Breast epithelium (tissue), 4 donors: ENCODE results near the gene DAB1. TPM values are rescaled to one million over a fixed set of nuclear protein-coding genes. Genes with fewer than 3 reads are reported as not detected.

Experiments used
- DNase-seq, 2 donors: peaks; one replicate each; pipeline ENCODE4 v3.0.0-alpha.2; 2019; ENCODE audit warnings: low spot score in 2 of 2
- H3K27ac ChIP-seq, 2 donors: fragments of 200-600 bp; sonication (generic) in 1 of 2; one replicate each; pipeline ENCODE4 v1.5.1; 2016 to 2019; ENCODE audit warnings: mild to moderate bottlenecking in 1 of 2
- H3K27me3 ChIP-seq, 2 donors: fragments of 200-600 bp; sonication (generic) in 1 of 2; one replicate each; pipeline versions ENCODE4 v1.5.1 to v1.6.0; 2017 to 2019; ENCODE audit warnings: control low read depth in 1 of 2, mild to moderate bottlenecking in 1 of 2
- H3K36me3 ChIP-seq: fragments of 200-600 bp; one replicate; pipeline ENCODE4 v1.5.1; 2019
- H3K4me1 ChIP-seq, 2 donors: fragments of 200-600 bp; sonication (generic); one replicate each; pipeline ENCODE4 v1.5.1; 2016 to 2019; ENCODE audit warnings: control low read depth in 1 of 2
- H3K4me3 ChIP-seq, 3 donors: fragments of 200-600 bp; sonication (generic); 1 replicate in 2 of 3; 2 replicates in 1 of 3; pipeline ENCODE4 v1.5.1; 2016 to 2019; ENCODE audit warnings: mild to moderate bottlenecking in 3 of 3, moderate library complexity in 2 of 3
- H3K9me3 ChIP-seq, 2 donors: fragments of 200-600 bp; sonication (generic) in 1 of 2; one replicate each; pipeline ENCODE4 v1.5.1; 2016 to 2019; ENCODE audit warnings: control low read depth in 1 of 2
- POLR2A ChIP-seq: fragments of 450-650 bp; IDR thresholded peaks from one replicate; pipeline ENCODE4 v1.6.1; 2016; ENCODE audit warnings: antibody characterized with exemption, mild to moderate bottlenecking, moderate library complexity
- POLR2AphosphoS5 ChIP-seq, 3 donors: sonication (generic); formaldehyde crosslinking; IDR thresholded peaks; one replicate each; pipeline ENCODE4 v1.6.1; 2017; ENCODE audit warnings: antibody characterized with exemption in 3 of 3
- intact Hi-C: fragments of 100-400 bp; cut with DNase I; formaldehyde crosslinking; loops from one replicate; pipeline ENCODE4 v1.15.1; 2023; ENCODE audit warnings: low total_unique reads
- total RNA-seq, 3 donors: library from RNA; depleted of rRNA; stranded (reverse); fragments of >200 nt; gene quantifications; one replicate each; pipeline ENCODE4 v1.1.0, GENCODE V29; 2016
- TF ChIP-seq, protein P1 (sequence below), 3 donors: fragments of 450-650 bp; IDR thresholded peaks; one replicate each; pipeline ENCODE4 v1.5.1; 2016 to 2017; ENCODE audit warnings: antibody characterized with exemption in 3 of 3, mild to moderate bottlenecking in 3 of 3, moderate library complexity in 3 of 3

The DAB1 gene
- total RNA-seq, 3 donors from 2014 or later: 0.48 to 0.66 (median 0.59) TPM

GRCh38 chr1:57272601-57273000 lies 151.3 kb downstream of the DAB1 start:
- no peak for DNase-seq
- no peaks in the 10 kb centered on the region for H3K4me1 ChIP-seq
- no peaks in the 10 kb centered on the region for H3K27me3 ChIP-seq
- H3K9me3 ChIP-seq: no peaks in the 10 kb centered on the region
- no peaks in the 10 kb centered on the region for H3K36me3 ChIP-seq
- no peak overlapping the region for H3K27ac ChIP-seq
- H3K4me3 ChIP-seq: no peak overlapping the region
- TF ChIP-seq POLR2AphosphoS5 (IDR thresholded peaks at IDR 0.05) (no peak), POLR2A (no peak)
- TF ChIP-seq, protein P1, sequence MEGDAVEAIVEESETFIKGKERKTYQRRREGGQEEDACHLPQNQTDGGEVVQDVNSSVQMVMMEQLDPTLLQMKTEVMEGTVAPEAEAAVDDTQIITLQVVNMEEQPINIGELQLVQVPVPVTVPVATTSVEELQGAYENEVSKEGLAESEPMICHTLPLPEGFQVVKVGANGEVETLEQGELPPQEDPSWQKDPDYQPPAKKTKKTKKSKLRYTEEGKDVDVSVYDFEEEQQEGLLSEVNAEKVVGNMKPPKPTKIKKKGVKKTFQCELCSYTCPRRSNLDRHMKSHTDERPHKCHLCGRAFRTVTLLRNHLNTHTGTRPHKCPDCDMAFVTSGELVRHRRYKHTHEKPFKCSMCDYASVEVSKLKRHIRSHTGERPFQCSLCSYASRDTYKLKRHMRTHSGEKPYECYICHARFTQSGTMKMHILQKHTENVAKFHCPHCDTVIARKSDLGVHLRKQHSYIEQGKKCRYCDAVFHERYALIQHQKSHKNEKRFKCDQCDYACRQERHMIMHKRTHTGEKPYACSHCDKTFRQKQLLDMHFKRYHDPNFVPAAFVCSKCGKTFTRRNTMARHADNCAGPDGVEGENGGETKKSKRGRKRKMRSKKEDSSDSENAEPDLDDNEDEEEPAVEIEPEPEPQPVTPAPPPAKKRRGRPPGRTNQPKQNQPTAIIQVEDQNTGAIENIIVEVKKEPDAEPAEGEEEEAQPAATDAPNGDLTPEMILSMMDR (IDR thresholded peaks at IDR 0.05): no peak
- intact Hi-C loops: no loop called here

GRCh38 chr1:57272150-57272549 lies 151.7 kb downstream of the DAB1 start:
- intact Hi-C loops: no loop called here
- no peak overlapping the region for H3K27ac ChIP-seq
- DNase-seq: no peak

GRCh38 chr1:57270927-57271698 lies 152.7 kb downstream of the DAB1 start:
- no peaks in the 10 kb centered on the region for H3K36me3 ChIP-seq
- H3K4me1 ChIP-seq: no peaks in the 10 kb centered on the region
- intact Hi-C loops: no loop called here
- H3K4me3 ChIP-seq: no peak overlapping the region
- H3K9me3 ChIP-seq: no peaks in the 10 kb centered on the region
- DNase-seq: no peak
- no peaks in the 10 kb centered on the region for H3K27me3 ChIP-seq
- no peak overlapping the region for H3K27ac ChIP-seq
- TF ChIP-seq POLR2AphosphoS5 (IDR thresholded peaks at IDR 0.05): no peak
- TF ChIP-seq, protein P1 (IDR thresholded peaks at IDR 0.05): no peak
- no peak for TF ChIP-seq POLR2A

More at GRCh38 chr1:57272150-57272549, 151.7 kb downstream of the DAB1 start:
- Histone ChIP-seq H3K36me3 (no peaks in the 10 kb centered on the region), H3K4me1 (no peaks in the 10 kb centered on the region), H3K9me3 (no peaks in the 10 kb centered on the region), H3K4me3 (no peak overlapping the region), H3K27me3 (no peaks in the 10 kb centered on the region)
- TF ChIP-seq, protein P1 (IDR thresholded peaks at IDR 0.05): no peak
- no peak for TF ChIP-seq POLR2A
- TF ChIP-seq POLR2AphosphoS5 (IDR thresholded peaks at IDR 0.05): no peak

- TF ChIP-seq, protein P1 (IDR thresholded peaks at IDR 0.05): no peak
- no peak for TF ChIP-seq POLR2AphosphoS5 (IDR thresholded peaks at IDR 0.05)
- no peak for TF ChIP-seq POLR2A
- H3K27me3 ChIP-seq: no peaks in the 10 kb centered on the region
- no peaks in the 10 kb centered on the region for H3K36me3 ChIP-seq
- DNase-seq: no peak
- H3K4me3 ChIP-seq: no peak overlapping the region
- H3K4me1 ChIP-seq: no peaks in the 10 kb centered on the region
- no peaks in the 10 kb centered on the region for H3K9me3 ChIP-seq
- intact Hi-C loops: no loop called here
- no peak overlapping the region for H3K27ac ChIP-seq
These were observed 154.1 kb downstream of the DAB1 start for GRCh38 chr1:57269630-57270225.

DNA sequence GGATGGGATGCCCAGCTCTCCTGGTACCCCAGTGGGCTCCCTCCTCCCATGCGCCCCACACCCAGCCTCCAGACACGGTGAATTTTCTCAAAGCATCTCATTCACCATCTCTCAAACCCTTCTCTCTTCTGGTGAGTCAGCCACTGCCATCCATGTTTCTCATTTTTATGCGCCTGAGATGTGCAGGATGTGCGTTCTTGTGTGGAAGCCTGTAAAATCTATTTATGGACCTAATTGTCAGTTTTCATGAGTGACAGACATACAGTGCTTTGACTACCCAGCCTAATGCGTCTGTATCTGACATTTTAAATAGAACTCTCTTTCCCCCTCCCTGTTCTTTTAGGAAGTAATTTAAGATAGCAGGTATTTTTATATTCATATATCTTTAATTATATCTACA lies 158.8 kb downstream of the DAB1 start:
- Histone ChIP-seq H3K9me3 (no peaks in the 10 kb centered on the region), H3K4me1 (no peaks in the 10 kb centered on the region), H3K27ac (no peak overlapping the region), H3K36me3 (no peaks in the 10 kb centered on the region), H3K4me3 (no peak overlapping the region), H3K27me3 (no peaks in the 10 kb centered on the region)
- DNase-seq: no peak
- TF ChIP-seq POLR2A (no peak), POLR2AphosphoS5 (IDR thresholded peaks at IDR 0.05) (no peak)
- TF ChIP-seq, protein P1 (IDR thresholded peaks at IDR 0.05): no peak
- intact Hi-C loops: no loop called here
